BE2C (cell line): ENCODE data around the gene ZCCHC24.

Experiments used
- DNase-seq: peaks from one replicate; pipeline ENCODE4 v3.0.0-alpha.2; 2020
- H3K27me3 ChIP-seq: fragments of 250-450 bp; sonication (Bioruptor Pico); 2 replicates; pipeline ENCODE4 v1.5.1; 2020; ENCODE audit warnings: mild to moderate bottlenecking
- H3K36me3 ChIP-seq: fragments of 250-450 bp; sonication (Bioruptor Pico); 2 replicates; pipeline ENCODE4 v1.5.1; 2020; ENCODE audit warnings: mild to moderate bottlenecking
- H3K4me1 ChIP-seq: fragments of 250-450 bp; sonication (Bioruptor Pico); 2 replicates; pipeline ENCODE4 v1.5.1; 2020
- H3K4me3 ChIP-seq: 2 replicates; pipeline ENCODE4 v1.5.1; 2011; ENCODE audit warnings: low read depth, low read length
- H3K9me3 ChIP-seq: fragments of 250-450 bp; sonication (Bioruptor Pico); 2 replicates; pipeline ENCODE4 v1.5.1; 2020
- CTCF ChIP-seq: IDR thresholded peaks from 2 replicates; pipeline ENCODE4 v1.5.1; 2012; ENCODE audit warnings: mild to moderate bottlenecking, low read depth, low read length

Gene ZCCHC24

GRCh38 chr10:79352035-79352877 lies 93.2 kb downstream of the ZCCHC24 start:
- Histone ChIP-seq H3K9me3 (no peaks in the 10 kb centered on the region), H3K4me1 (no peaks in the 10 kb centered on the region), H3K27me3 (no peaks in the 10 kb centered on the region), H3K36me3 (peaks cover 66% of the 10 kb centered on the region), H3K4me3 (no peak overlapping the region)
- no peak for DNase-seq
- TF ChIP-seq CTCF, result no peak

- TF ChIP-seq CTCF, result no peak
- Histone ChIP-seq H3K36me3 (peaks cover 66% of the 10 kb centered on the region), H3K27me3 (no peaks in the 10 kb centered on the region), H3K4me3 (no peak overlapping the region), H3K9me3 (no peaks in the 10 kb centered on the region), H3K4me1 (peaks cover 6% of the 10 kb centered on the region)
- no peak for DNase-seq
These were observed 94.1 kb downstream of the ZCCHC24 start for GRCh38 chr10:79351332-79351731.

GRCh38 chr10:79350407-79351154 lies 94.8 kb downstream of the ZCCHC24 start:
- H3K36me3 ChIP-seq, result peaks cover 66% of the 10 kb centered on the region
- H3K9me3 ChIP-seq, result no peaks in the 10 kb centered on the region
- TF ChIP-seq CTCF, result no peak
- no peak for DNase-seq
- H3K27me3 ChIP-seq, result no peaks in the 10 kb centered on the region
- peaks cover 6% of the 10 kb centered on the region for H3K4me1 ChIP-seq
- H3K4me3 ChIP-seq, result no peak overlapping the region

- peak; percentile 32 for DNase-seq
- no peaks in the 10 kb centered on the region for H3K9me3 ChIP-seq
- H3K36me3 ChIP-seq, result peaks cover 61% of the 10 kb centered on the region
- peaks cover 6% of the 10 kb centered on the region for H3K4me1 ChIP-seq
- no peak overlapping the region for H3K4me3 ChIP-seq
- no peaks in the 10 kb centered on the region for H3K27me3 ChIP-seq
- no peak for TF ChIP-seq CTCF
These were observed 95.5 kb downstream of the ZCCHC24 start for GRCh38 chr10:79349766-79350406.

- Histone ChIP-seq H3K27me3 (no peaks in the 10 kb centered on the region), H3K36me3 (peaks cover 53% of the 10 kb centered on the region), H3K9me3 (no peaks in the 10 kb centered on the region), H3K4me1 (peaks cover 6% of the 10 kb centered on the region), H3K4me3 (no peak overlapping the region; the same call in 1 of the 2 replicates)
- no peak for DNase-seq
- no peak for TF ChIP-seq CTCF
These were observed 96.3 kb downstream of the ZCCHC24 start for GRCh38 chr10:79349072-79349491.
